Measurements from ENCODE around the gene ZNF646.
A peak's percentile ranks its signal among the peaks of the same experiment; 100 is the strongest.

Gene ZNF646

DNA sequence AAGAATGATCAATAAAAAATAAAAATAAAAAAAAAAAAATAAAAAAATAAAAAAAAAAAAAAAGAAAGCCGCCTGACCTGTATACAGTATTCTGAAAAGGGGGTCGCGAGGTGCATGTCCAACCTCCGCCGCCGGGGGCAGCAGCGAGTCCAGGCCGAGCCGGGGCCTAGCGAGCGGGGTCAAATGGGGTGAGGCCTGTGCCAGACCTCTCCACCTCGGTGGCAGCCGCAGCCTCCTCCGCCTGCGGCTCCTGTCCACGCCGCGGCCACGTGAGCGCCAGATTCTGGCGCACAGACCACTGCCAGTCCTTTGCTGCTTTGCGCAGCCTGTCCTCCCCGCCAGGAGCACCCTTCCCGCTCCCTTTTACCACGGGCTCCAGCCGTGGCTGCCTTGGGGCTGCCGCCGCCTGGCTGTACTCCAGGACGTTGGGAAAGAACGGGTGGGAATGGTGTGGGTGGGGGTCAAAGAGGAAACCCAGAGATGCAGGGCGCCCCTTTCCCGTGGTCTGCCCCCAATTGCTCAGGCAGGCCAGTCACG lies 31.5 kb downstream of the ZNF646 start:
- H3K4me3 ChIP-seq (ENCODE audit: low read length), result no peak overlapping the region
- peak; percentile 33 for TF ChIP-seq CTCF (IDR thresholded peaks at IDR 0.05; ENCODE audit: low read depth, low read length)
- TF ChIP-seq EZH2phosphoT487 (IDR thresholded peaks at IDR 0.05; ENCODE audit: low read depth), result no peak

GRCh38 chr16:31106509-31107464 lies 32.6 kb downstream of the ZNF646 start:
- Histone ChIP-seq H3K79me2 (ENCODE audit: low read length) (peaks cover 10% of the 10 kb centered on the region; the same call in 1 of the 2 replicates), H3K4me1 (ENCODE audit: low read length) (peaks cover 13% of the 10 kb centered on the region), H3K9ac (ENCODE audit: low read length) (peak overlapping the region; percentile 79; the same call in 1 of the 2 replicates), H2AFZ (ENCODE audit: low read depth, low read length) (no peak overlapping the region), H3K4me3 (ENCODE audit: low read length) (peak overlapping the region; percentile 79), H3K4me2 (ENCODE audit: low read length) (peak overlapping the region; percentile 99), H3K36me3 (replicated peaks; ENCODE audit: low read depth, low read length) (peaks cover 20% of the 10 kb centered on the region), H3K27me3 (ENCODE audit: low read depth, low read length) (no peaks in the 10 kb centered on the region), H4K20me1 (ENCODE audit: insufficient read depth, low read length) (no peaks in the 10 kb centered on the region), H3K9me3 (ENCODE audit: insufficient read depth, low read length) (no peaks in the 10 kb centered on the region), H3K27ac (ENCODE audit: low read length) (no peak overlapping the region)
- no peak for TF ChIP-seq EZH2phosphoT487 (IDR thresholded peaks at IDR 0.05; ENCODE audit: low read depth)
- no peak for TF ChIP-seq CTCF (IDR thresholded peaks at IDR 0.05; ENCODE audit: low read depth, low read length)

More for the DNA sequence above, 31.5 kb downstream of the ZNF646 start:
- Histone ChIP-seq H3K79me2 (ENCODE audit: low read length) (peaks cover 10% of the 10 kb centered on the region; the same call in 1 of the 2 replicates), H3K9ac (ENCODE audit: low read length) (no peak overlapping the region), H3K27me3 (ENCODE audit: low read depth, low read length) (no peaks in the 10 kb centered on the region), H3K27ac (ENCODE audit: low read length) (no peak overlapping the region), H3K4me2 (ENCODE audit: low read length) (no peak overlapping the region), H4K20me1 (ENCODE audit: insufficient read depth, low read length) (no peaks in the 10 kb centered on the region), H3K4me1 (ENCODE audit: low read length) (peaks cover 13% of the 10 kb centered on the region), H3K9me3 (ENCODE audit: insufficient read depth, low read length) (no peaks in the 10 kb centered on the region), H2AFZ (ENCODE audit: low read depth, low read length) (no peak overlapping the region), H3K36me3 (replicated peaks; ENCODE audit: low read depth, low read length) (peaks cover 12% of the 10 kb centered on the region)

DNA sequence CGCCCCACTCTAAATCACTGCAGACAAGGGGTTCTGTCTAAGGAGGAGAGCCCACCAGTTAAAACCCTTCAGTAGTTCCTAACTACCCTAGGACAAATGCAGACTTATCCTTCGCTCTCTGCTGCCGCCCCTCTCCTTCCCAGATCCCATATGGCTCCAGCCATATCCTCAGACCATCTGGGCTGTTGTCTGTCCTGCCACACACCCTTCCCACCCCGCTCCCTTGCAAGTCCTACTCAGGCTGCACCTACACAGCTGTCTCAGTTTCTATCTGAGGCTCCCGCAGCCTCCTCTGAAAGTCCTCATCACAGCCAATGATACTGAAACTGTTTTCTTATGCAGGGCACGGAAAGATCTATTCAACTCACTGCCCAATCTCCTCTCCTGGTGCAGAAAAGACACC lies 33.2 kb downstream of the ZNF646 start:
- peaks cover 10% of the 10 kb centered on the region; the same call in 1 of the 2 replicates for H3K79me2 ChIP-seq (ENCODE audit: low read length)
- H3K27ac ChIP-seq (ENCODE audit: low read length), result peak overlapping the region; percentile 39; the same call in 1 of the 2 replicates
- H3K4me3 ChIP-seq (ENCODE audit: low read length), result peak overlapping the region; percentile 79
- peaks cover 26% of the 10 kb centered on the region for H3K36me3 ChIP-seq (replicated peaks; ENCODE audit: low read depth, low read length)
- peaks cover 13% of the 10 kb centered on the region for H3K4me1 ChIP-seq (ENCODE audit: low read length)
- peak overlapping the region; percentile 79 for H3K9ac ChIP-seq (ENCODE audit: low read length)
- no peaks in the 10 kb centered on the region for H3K27me3 ChIP-seq (ENCODE audit: low read depth, low read length)
- H4K20me1 ChIP-seq (ENCODE audit: insufficient read depth, low read length), result no peaks in the 10 kb centered on the region
- TF ChIP-seq EZH2phosphoT487 (IDR thresholded peaks at IDR 0.05; ENCODE audit: low read depth), result no peak
- no peak for TF ChIP-seq CTCF (IDR thresholded peaks at IDR 0.05; ENCODE audit: low read depth, low read length)
- peak overlapping the region; percentile 99 for H3K4me2 ChIP-seq (ENCODE audit: low read length)
- no peaks in the 10 kb centered on the region for H3K9me3 ChIP-seq (ENCODE audit: insufficient read depth, low read length)
- peak overlapping the region; percentile 99 for H2AFZ ChIP-seq (ENCODE audit: low read depth, low read length)

All from OCI-LY3 (cell line).